ENCODE data around the gene HBG1. TPM values are rescaled to one million over a fixed set of nuclear protein-coding genes. Genes with fewer than 3 reads are reported as not detected.
"Not testable (repeated sequence)": the region's sequence is repeated elsewhere in the genome, so short reads cannot be mapped to it uniquely, and the experiment has no call there.

HBG1 gene
- polyA plus RNA-seq, 3 donors: not detected

GRCh38 chr11:5251746-5252145, 2.1 kb upstream of the HBG1 start:
- intact Hi-C loops (cut with micrococcal nuclease): no loop called here
- WGBS (ENCODE audit: insufficient coverage): no CpG with 5 or more reads among the region's 2 CpGs
- Histone ChIP-seq H3K4me1 (ENCODE audit: control insufficient read depth in 1 of 2, insufficient read depth in 2 of 2, low read length in 2 of 2) (no peaks in the 10 kb centered on the region), H3K9ac (ENCODE audit: insufficient read depth, low read length, poor library complexity, severe bottlenecking) (no peak overlapping the region), H4K20me1 (ENCODE audit: insufficient read depth, low read length) (no peaks in the 10 kb centered on the region), H3K4me2 (replicated peaks; ENCODE audit: extremely low read depth, low read length, poor library complexity, severe bottlenecking) (no peak overlapping the region), H3K27ac (ENCODE audit: low read depth in 1 of 2, low read length in 2 of 2) (no peak overlapping the region), H3K27me3 (ENCODE audit: control insufficient read depth in 2 of 2, insufficient read depth in 2 of 2, low read length in 2 of 2) (no peaks in the 10 kb centered on the region), H3K4me3 (replicated peaks in 1 of 3; ENCODE audit: low read depth in 2 of 3, low read length in 3 of 3) (no peak overlapping the region), H2AFZ (ENCODE audit: insufficient read depth, low read depth, low read length, poor library complexity, severe bottlenecking) (no peak overlapping the region), H3K9me3 (replicated peaks in 1 of 2; ENCODE audit: control insufficient read depth in 1 of 2, insufficient read depth in 1 of 2, low read length in 2 of 2) (no peaks in the 10 kb centered on the region), H3K79me2 (ENCODE audit: insufficient read depth, low read length) (no peaks in the 10 kb centered on the region), H3K36me3 (replicated peaks in 1 of 2; ENCODE audit: control insufficient read depth in 1 of 2, insufficient read depth in 2 of 2, low read length in 2 of 2) (no peaks in the 10 kb centered on the region)
- Mint-ChIP-seq H3K27ac (no peak overlapping the region), H3K27me3 (ENCODE audit: low read depth in 3 of 3) (peaks cover 0 to 2% (median 0%) of the 10 kb centered on the region in 3 donors), H3K36me3 (no peaks in the 10 kb centered on the region), H3K9me3 (no peaks in the 10 kb centered on the region), H3K4me1 (no peaks in the 10 kb centered on the region), H3K4me3 (no peak overlapping the region)
- TF ChIP-seq CTCF (IDR thresholded peaks at IDR 0.05): no peak
- no peak for DNase-seq

GRCh38 chr11:5250543-5251204, 1.0 kb upstream of the HBG1 start:
- Mint-ChIP-seq H3K4me3 (no peak overlapping the region), H3K4me1 (no peaks in the 10 kb centered on the region), H3K36me3 (no peaks in the 10 kb centered on the region), H3K27ac (no peak overlapping the region), H3K9me3 (no peaks in the 10 kb centered on the region), H3K27me3 (ENCODE audit: low read depth in 3 of 3) (peaks cover 0 to 2% (median 0%) of the 10 kb centered on the region in 3 donors)
- 100% methylated on average over 1 of the region's 4 CpGs for WGBS (ENCODE audit: insufficient coverage)
- Histone ChIP-seq H3K36me3 (replicated peaks in 1 of 2; ENCODE audit: control insufficient read depth in 1 of 2, insufficient read depth in 2 of 2, low read length in 2 of 2) (no peaks in the 10 kb centered on the region), H3K9ac (ENCODE audit: insufficient read depth, low read length, poor library complexity, severe bottlenecking) (no peak overlapping the region), H3K4me3 (replicated peaks in 1 of 3; ENCODE audit: low read depth in 2 of 3, low read length in 3 of 3) (no peak overlapping the region), H2AFZ (ENCODE audit: insufficient read depth, low read depth, low read length, poor library complexity, severe bottlenecking) (no peak overlapping the region), H3K4me1 (ENCODE audit: control insufficient read depth in 1 of 2, insufficient read depth in 2 of 2, low read length in 2 of 2) (no peaks in the 10 kb centered on the region), H3K79me2 (ENCODE audit: insufficient read depth, low read length) (no peaks in the 10 kb centered on the region), H3K27me3 (ENCODE audit: control insufficient read depth in 2 of 2, insufficient read depth in 2 of 2, low read length in 2 of 2) (no peaks in the 10 kb centered on the region), H3K9me3 (replicated peaks in 1 of 2; ENCODE audit: control insufficient read depth in 1 of 2, insufficient read depth in 1 of 2, low read length in 2 of 2) (no peaks in the 10 kb centered on the region), H3K27ac (ENCODE audit: low read depth in 1 of 2, low read length in 2 of 2) (no peak overlapping the region), H3K4me2 (replicated peaks; ENCODE audit: extremely low read depth, low read length, poor library complexity, severe bottlenecking) (no peak overlapping the region), H4K20me1 (ENCODE audit: insufficient read depth, low read length) (no peaks in the 10 kb centered on the region)
- intact Hi-C loops (cut with micrococcal nuclease): no loop called here
- no peak for TF ChIP-seq CTCF (IDR thresholded peaks at IDR 0.05)
- DNase-seq: no peak

- H3K79me2 ChIP-seq (ENCODE audit: insufficient read depth, low read length); H4K20me1 ChIP-seq (ENCODE audit: insufficient read depth, low read length); H3K27me3 Mint-ChIP-seq (ENCODE audit: low read depth in 3 of 3); H3K4me1 Mint-ChIP-seq; H3K27me3 ChIP-seq (ENCODE audit: control insufficient read depth in 2 of 2, insufficient read depth in 2 of 2, low read length in 2 of 2); H3K9me3 ChIP-seq (replicated peaks in 1 of 2; ENCODE audit: control insufficient read depth in 1 of 2, insufficient read depth in 1 of 2, low read length in 2 of 2); H3K36me3 Mint-ChIP-seq; intact Hi-C loops (cut with micrococcal nuclease); H3K4me1 ChIP-seq (ENCODE audit: control insufficient read depth in 1 of 2, insufficient read depth in 2 of 2, low read length in 2 of 2); H3K4me2 ChIP-seq (replicated peaks; ENCODE audit: extremely low read depth, low read length, poor library complexity, severe bottlenecking); H3K9ac ChIP-seq (ENCODE audit: insufficient read depth, low read length, poor library complexity, severe bottlenecking); H3K27ac ChIP-seq (ENCODE audit: low read depth in 1 of 2, low read length in 2 of 2); H3K4me3 ChIP-seq (replicated peaks in 1 of 3; ENCODE audit: low read depth in 2 of 3, low read length in 3 of 3); H2AFZ ChIP-seq (ENCODE audit: insufficient read depth, low read depth, low read length, poor library complexity, severe bottlenecking); H3K27ac Mint-ChIP-seq; H3K4me3 Mint-ChIP-seq; DNase-seq; H3K36me3 ChIP-seq (replicated peaks in 1 of 2; ENCODE audit: control insufficient read depth in 1 of 2, insufficient read depth in 2 of 2, low read length in 2 of 2); H3K9me3 Mint-ChIP-seq: not testable (repeated sequence)
- no CpG with 5 or more reads among the region's 7 CpGs for WGBS (ENCODE audit: insufficient coverage)
These were observed 1.2 kb downstream of the HBG1 start for GRCh38 chr11:5248498-5248897.
